ENCODE results near the gene SLCO4C1. TPM values are rescaled to one million over a fixed set of nuclear protein-coding genes. Genes with fewer than 3 reads are reported as not detected.
A peak's percentile ranks its signal among the peaks of the same experiment; 100 is the strongest.

The SLCO4C1 gene
- total RNA-seq, 1 donor from 2014 or later = 0.09 TPM

DNA sequence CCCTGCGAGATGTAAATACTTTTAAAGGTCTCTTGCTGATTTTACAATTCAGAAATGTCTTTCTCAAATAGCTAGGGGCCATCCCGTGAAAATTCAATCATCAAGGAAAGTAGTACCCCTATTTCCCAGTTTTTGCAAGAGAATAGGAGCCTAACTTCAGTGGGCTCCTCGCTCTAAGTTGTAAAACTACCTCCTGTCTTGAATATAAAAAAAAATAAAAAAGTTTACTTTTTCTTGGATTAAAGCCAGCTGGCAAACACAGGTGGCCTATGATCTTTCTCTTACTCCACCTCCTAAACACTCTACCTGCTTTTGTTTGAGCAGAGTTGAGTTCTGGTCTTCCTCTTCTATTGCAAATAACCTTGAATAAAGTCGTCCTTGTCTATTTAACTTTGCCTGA is 79.4 kb downstream of the SLCO4C1 start:
- H3K27ac ChIP-seq = no peak overlapping the region
- no peak overlapping the region for H3K9ac ChIP-seq
- DNase-seq (ENCODE audit: low spot score) = no peak
- no peaks in the 10 kb centered on the region for H4K20me1 ChIP-seq (ENCODE audit: low read depth)
- Mint-ChIP-seq H3K4me1 (no peaks in the 10 kb centered on the region), H3K4me3 (no peak overlapping the region), H3K9me3 (peaks cover 7% of the 10 kb centered on the region), H3K36me3 (no peaks in the 10 kb centered on the region), H3K27me3 (ENCODE audit: insufficient read depth, low read depth) (peaks cover 2% of the 10 kb centered on the region), H3K27ac (no peak overlapping the region)
- no peak overlapping the region for H3K4me3 ChIP-seq
- H3K4me2 ChIP-seq = no peak overlapping the region
- H3F3A ChIP-seq (ENCODE audit: low read depth) = no peaks in the 10 kb centered on the region
- H3K27me3 ChIP-seq = no peaks in the 10 kb centered on the region
- no peaks in the 10 kb centered on the region for H3K4me1 ChIP-seq
- H3K79me2 ChIP-seq (ENCODE audit: low read depth) = no peaks in the 10 kb centered on the region
- H2AFZ ChIP-seq (replicated peaks) = no peak overlapping the region
- H3K36me3 ChIP-seq = no peaks in the 10 kb centered on the region
- no peaks in the 10 kb centered on the region for H3K9me3 ChIP-seq (ENCODE audit: low read depth)
- TF ChIP-seq EZH2 (IDR thresholded peaks at IDR 0.05) (no peak), EZH2phosphoT487 (IDR thresholded peaks at IDR 0.05) (no peak)
- TF ChIP-seq, protein P1, sequence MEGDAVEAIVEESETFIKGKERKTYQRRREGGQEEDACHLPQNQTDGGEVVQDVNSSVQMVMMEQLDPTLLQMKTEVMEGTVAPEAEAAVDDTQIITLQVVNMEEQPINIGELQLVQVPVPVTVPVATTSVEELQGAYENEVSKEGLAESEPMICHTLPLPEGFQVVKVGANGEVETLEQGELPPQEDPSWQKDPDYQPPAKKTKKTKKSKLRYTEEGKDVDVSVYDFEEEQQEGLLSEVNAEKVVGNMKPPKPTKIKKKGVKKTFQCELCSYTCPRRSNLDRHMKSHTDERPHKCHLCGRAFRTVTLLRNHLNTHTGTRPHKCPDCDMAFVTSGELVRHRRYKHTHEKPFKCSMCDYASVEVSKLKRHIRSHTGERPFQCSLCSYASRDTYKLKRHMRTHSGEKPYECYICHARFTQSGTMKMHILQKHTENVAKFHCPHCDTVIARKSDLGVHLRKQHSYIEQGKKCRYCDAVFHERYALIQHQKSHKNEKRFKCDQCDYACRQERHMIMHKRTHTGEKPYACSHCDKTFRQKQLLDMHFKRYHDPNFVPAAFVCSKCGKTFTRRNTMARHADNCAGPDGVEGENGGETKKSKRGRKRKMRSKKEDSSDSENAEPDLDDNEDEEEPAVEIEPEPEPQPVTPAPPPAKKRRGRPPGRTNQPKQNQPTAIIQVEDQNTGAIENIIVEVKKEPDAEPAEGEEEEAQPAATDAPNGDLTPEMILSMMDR (IDR thresholded peaks at IDR 0.05) = no peak

DNA sequence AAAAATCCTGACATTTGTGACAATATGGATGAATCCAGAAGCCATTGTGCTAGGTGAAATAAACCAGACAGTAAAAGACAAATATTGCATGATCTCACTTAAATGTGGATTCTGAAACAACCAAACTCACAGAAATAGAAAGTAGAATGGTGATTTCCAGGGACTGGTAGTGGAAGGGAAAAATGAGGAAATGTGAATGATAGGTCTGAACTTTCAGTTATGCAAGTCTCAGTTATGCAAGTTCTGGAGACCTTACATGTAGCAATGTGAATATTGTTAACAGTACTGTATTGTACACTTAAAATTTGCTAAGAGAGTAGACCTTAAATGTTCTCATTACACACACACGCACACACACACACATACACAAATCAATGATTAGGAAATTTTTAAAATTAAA is 84.9 kb downstream of the SLCO4C1 start:
- no peak overlapping the region for H3K4me3 ChIP-seq
- no peak for DNase-seq (ENCODE audit: low spot score)
- no peaks in the 10 kb centered on the region for H3F3A ChIP-seq (ENCODE audit: low read depth)
- no peak overlapping the region for H3K27ac Mint-ChIP-seq
- no peaks in the 10 kb centered on the region for H3K4me1 ChIP-seq
- H3K36me3 Mint-ChIP-seq = no peaks in the 10 kb centered on the region
- H3K27me3 ChIP-seq = no peaks in the 10 kb centered on the region
- H3K9me3 Mint-ChIP-seq = peaks cover 2% of the 10 kb centered on the region
- H2AFZ ChIP-seq (replicated peaks) = no peak overlapping the region
- H3K9ac ChIP-seq = no peak overlapping the region
- no peaks in the 10 kb centered on the region for H3K9me3 ChIP-seq (ENCODE audit: low read depth)
- H4K20me1 ChIP-seq (ENCODE audit: low read depth) = no peaks in the 10 kb centered on the region
- no peak overlapping the region for H3K4me3 Mint-ChIP-seq
- H3K27ac ChIP-seq = no peak overlapping the region
- H3K79me2 ChIP-seq (ENCODE audit: low read depth) = no peaks in the 10 kb centered on the region
- no peaks in the 10 kb centered on the region for H3K36me3 ChIP-seq
- no peak overlapping the region for H3K4me2 ChIP-seq
- no peaks in the 10 kb centered on the region for H3K27me3 Mint-ChIP-seq (ENCODE audit: insufficient read depth, low read depth)
- H3K4me1 Mint-ChIP-seq = no peaks in the 10 kb centered on the region
- TF ChIP-seq, protein P1 (IDR thresholded peaks at IDR 0.05) = no peak
- no peak for TF ChIP-seq EZH2phosphoT487 (IDR thresholded peaks at IDR 0.05)

DNA sequence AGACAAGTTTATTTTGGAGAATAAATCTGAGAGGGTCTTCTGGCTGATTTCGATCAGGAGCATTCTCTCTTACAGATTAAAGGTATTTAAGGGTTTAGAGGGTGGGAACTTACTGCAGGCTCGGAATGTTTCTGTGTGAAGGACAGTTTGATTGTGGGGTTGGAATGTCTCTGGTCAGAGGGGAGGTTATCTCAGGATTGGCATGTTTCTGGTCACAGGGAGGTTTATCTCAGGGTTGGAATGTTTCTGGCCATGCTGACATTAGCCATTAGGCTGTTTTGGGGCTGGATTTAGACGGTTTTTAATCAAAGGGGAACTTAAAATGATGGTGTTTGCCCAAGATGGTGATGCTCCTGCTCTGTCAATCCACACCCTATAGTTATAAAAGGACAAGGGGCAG is 95.2 kb downstream of the SLCO4C1 start:
- Histone ChIP-seq H3K27ac (no peak overlapping the region), H3F3A (ENCODE audit: low read depth) (no peaks in the 10 kb centered on the region), H2AFZ (replicated peaks) (no peak overlapping the region), H3K27me3 (no peaks in the 10 kb centered on the region), H3K79me2 (ENCODE audit: low read depth) (no peaks in the 10 kb centered on the region), H4K20me1 (ENCODE audit: low read depth) (no peaks in the 10 kb centered on the region), H3K4me3 (no peak overlapping the region), H3K4me2 (no peak overlapping the region), H3K36me3 (no peaks in the 10 kb centered on the region), H3K4me1 (no peaks in the 10 kb centered on the region), H3K9ac (no peak overlapping the region), H3K9me3 (ENCODE audit: low read depth) (no peaks in the 10 kb centered on the region)
- H3K4me3 Mint-ChIP-seq = no peak overlapping the region
- peak; percentile 14 for DNase-seq (ENCODE audit: low spot score)
- peaks cover 3% of the 10 kb centered on the region for H3K27me3 Mint-ChIP-seq (ENCODE audit: insufficient read depth, low read depth)
- TF ChIP-seq EZH2phosphoT487 (IDR thresholded peaks at IDR 0.05) (no peak), EZH2 (IDR thresholded peaks at IDR 0.05) (no peak)
- TF ChIP-seq, protein P1 (IDR thresholded peaks at IDR 0.05) = no peak
- no peaks in the 10 kb centered on the region for H3K36me3 Mint-ChIP-seq
- H3K27ac Mint-ChIP-seq = no peak overlapping the region
- no peaks in the 10 kb centered on the region for H3K4me1 Mint-ChIP-seq
- H3K9me3 Mint-ChIP-seq = no peaks in the 10 kb centered on the region
